Activated CD8-positive, alpha-beta T cell treated with anti-CD3 and anti-CD28 coated beads, Interleukin-2, amount 10 ng/mL, durations not matched to agents 7 days and 5 days (primary cell): ENCODE measurements around the gene ZBTB16. TPM values are rescaled to one million over a fixed set of nuclear protein-coding genes. Genes with fewer than 3 reads are reported as not detected.
A peak's percentile ranks its signal among the peaks of the same experiment; 100 is the strongest.

Experiments
- ATAC-seq: fragments of 150-1000 bp; cut with Tn5 transposase; one replicate; pipeline ENCODE4 v1.10.0; 2021; ENCODE audit warnings: moderate library complexity
- CTCF ChIA-PET: fragments of 350-600 bp; sonication (Branson Sonifier 250); formaldehyde crosslinking; loops from one replicate; lab custom pipeline; 2021; ENCODE audit warnings: antibody characterized with exemption; lab: Charles Lee
- POLR2A ChIA-PET: fragments of 350-600 bp; sonication (Branson Sonifier 250); formaldehyde crosslinking; loops from one replicate; lab custom pipeline; 2021; ENCODE audit warnings: antibody characterized with exemption; lab: Charles Lee
- DNase-seq: peaks from one replicate; pipeline ENCODE4 v3.0.0-alpha.2; 2020
- H3K27ac Mint-ChIP-seq: one replicate; pipeline ENCODE4 v1.8.0; 2021; ENCODE audit warnings: mild to moderate bottlenecking, mixed read lengths
- H3K27me3 Mint-ChIP-seq: one replicate; pipeline ENCODE4 v1.8.0; 2021; ENCODE audit warnings: low read depth, mixed read lengths
- H3K36me3 Mint-ChIP-seq: one replicate; pipeline ENCODE4 v1.8.0; 2021; ENCODE audit warnings: low read depth, mixed read lengths
- H3K4me1 Mint-ChIP-seq: one replicate; pipeline ENCODE4 v1.8.0; 2021; ENCODE audit warnings: low read depth, mixed read lengths
- H3K4me3 Mint-ChIP-seq: one replicate; pipeline ENCODE4 v1.8.0; 2021; ENCODE audit warnings: mild to moderate bottlenecking, mixed read lengths
- H3K9me3 Mint-ChIP-seq: one replicate; pipeline ENCODE4 v1.8.0; 2022; ENCODE audit warnings: mixed read lengths; ENCODE audit not compliant: insufficient read depth
- total RNA-seq, 2 experiments: library from RNA; stranded (reverse); gene quantifications; one replicate each; pipeline ENCODE4 v1.2.3, GENCODE V29; 2021

ZBTB16 gene
- total RNA-seq, 2 experiments from 2014 or later = 16.3 to 16.4 TPM

GRCh38 chr11:114133548-114134329, 74.2 kb downstream of the ZBTB16 start:
- ATAC-seq (no peak), DNase-seq (no peak)
- no peak overlapping the region for H3K4me3 Mint-ChIP-seq
- peaks cover 4% of the 10 kb centered on the region for H3K27me3 Mint-ChIP-seq
- H3K4me1 Mint-ChIP-seq = peaks cover 55% of the 10 kb centered on the region
- ChIA-PET POLR2A (no interaction called here), CTCF (interaction anchor here (0.8 to 1.7 kb wide), 4 partner anchors 16 to 126 kb away, joined by 3 to 5 read pairs (median 4); no protein-coding TSS in a partner anchor)
- H3K36me3 Mint-ChIP-seq = no peaks in the 10 kb centered on the region
- H3K9me3 Mint-ChIP-seq = no peaks in the 10 kb centered on the region
- no peak overlapping the region for H3K27ac Mint-ChIP-seq

GRCh38 chr11:114134870-114135269, 75.4 kb downstream of the ZBTB16 start:
- Mint-ChIP-seq H3K36me3 (peaks cover 2% of the 10 kb centered on the region), H3K4me3 (no peak overlapping the region), H3K4me1 (peaks cover 53% of the 10 kb centered on the region), H3K27ac (no peak overlapping the region), H3K9me3 (no peaks in the 10 kb centered on the region), H3K27me3 (peaks cover 6% of the 10 kb centered on the region)
- DNase-seq (no peak), ATAC-seq (no peak)
- CTCF ChIA-PET = interaction anchor here (1.1 to 1.7 kb wide), 2 partner anchors 23 to 125 kb away, joined by 3 to 5 read pairs; no protein-coding TSS in a partner anchor
- POLR2A ChIA-PET = no interaction called here

- Mint-ChIP-seq H3K4me1 (peaks cover 47% of the 10 kb centered on the region), H3K9me3 (no peaks in the 10 kb centered on the region), H3K36me3 (peaks cover 2% of the 10 kb centered on the region), H3K4me3 (no peak overlapping the region), H3K27me3 (peaks cover 6% of the 10 kb centered on the region), H3K27ac (no peak overlapping the region)
- DNase-seq (no peak), ATAC-seq (no peak)
- POLR2A ChIA-PET = no interaction called here
- CTCF ChIA-PET = interaction anchor here (1.1 kb wide), 1 partner anchor 9 kb away, joined by 3 read pairs; no protein-coding TSS in a partner anchor
Measured at GRCh38 chr11:114135737-114136151, 76.2 kb downstream of the ZBTB16 start.

- ChIA-PET CTCF (interaction anchor here (1.1 kb wide), 1 partner anchor 124 kb away, joined by 4 read pairs; no protein-coding TSS in a partner anchor), POLR2A (no interaction called here)
- peaks cover 35% of the 10 kb centered on the region for H3K4me1 Mint-ChIP-seq
- DNase-seq (no peak), ATAC-seq (no peak)
- H3K27me3 Mint-ChIP-seq = peaks cover 8% of the 10 kb centered on the region
- H3K4me3 Mint-ChIP-seq = no peak overlapping the region
- no peaks in the 10 kb centered on the region for H3K9me3 Mint-ChIP-seq
- peaks cover 2% of the 10 kb centered on the region for H3K36me3 Mint-ChIP-seq
- no peak overlapping the region for H3K27ac Mint-ChIP-seq
Measured at GRCh38 chr11:114136686-114137640, 77.5 kb downstream of the ZBTB16 start.

- Mint-ChIP-seq H3K4me3 (no peak overlapping the region), H3K36me3 (peaks cover 2% of the 10 kb centered on the region)
- POLR2A ChIA-PET = no interaction called here
Measured at GRCh38 chr11:114137838-114138237, 78.3 kb downstream of the ZBTB16 start.

GRCh38 chr11:114138411-114138810, 78.9 kb downstream of the ZBTB16 start:
- Mint-ChIP-seq H3K9me3 (no peaks in the 10 kb centered on the region), H3K4me3 (no peak overlapping the region), H3K4me1 (peaks cover 30% of the 10 kb centered on the region), H3K27ac (no peak overlapping the region), H3K36me3 (peaks cover 2% of the 10 kb centered on the region), H3K27me3 (peaks cover 8% of the 10 kb centered on the region)
- POLR2A ChIA-PET = no interaction called here
- DNase-seq = no peak
- CTCF ChIA-PET = no interaction called here
- ATAC-seq = no peak

More at GRCh38 chr11:114137838-114138237, 78.3 kb downstream of the ZBTB16 start:
- Mint-ChIP-seq H3K9me3 (no peaks in the 10 kb centered on the region), H3K4me1 (peaks cover 30% of the 10 kb centered on the region), H3K27me3 (peaks cover 8% of the 10 kb centered on the region), H3K27ac (peak overlapping the region; percentile 8)
- CTCF ChIA-PET = no interaction called here
- no peak for ATAC-seq
- no peak for DNase-seq

GRCh38 chr11:114140826-114141225, 81.3 kb downstream of the ZBTB16 start:
- H3K27me3 Mint-ChIP-seq = peaks cover 10% of the 10 kb centered on the region
- peaks cover 24% of the 10 kb centered on the region for H3K4me1 Mint-ChIP-seq
- ATAC-seq (no peak), DNase-seq (no peak)
- ChIA-PET POLR2A (no interaction called here), CTCF (no interaction called here)
- H3K9me3 Mint-ChIP-seq = no peaks in the 10 kb centered on the region
- H3K27ac Mint-ChIP-seq = no peak overlapping the region
- no peak overlapping the region for H3K4me3 Mint-ChIP-seq
- H3K36me3 Mint-ChIP-seq = peaks cover 2% of the 10 kb centered on the region

- Mint-ChIP-seq H3K4me3 (no peak overlapping the region), H3K4me1 (peaks cover 12% of the 10 kb centered on the region), H3K36me3 (peaks cover 2% of the 10 kb centered on the region), H3K9me3 (no peaks in the 10 kb centered on the region), H3K27me3 (peaks cover 10% of the 10 kb centered on the region), H3K27ac (no peak overlapping the region)
- ChIA-PET POLR2A (no interaction called here), CTCF (interaction anchor here (1.0 kb wide), 1 partner anchor 119 kb away, joined by 5 read pairs; no protein-coding TSS in a partner anchor)
- no peak for DNase-seq
- no peak for ATAC-seq
Measured at GRCh38 chr11:114141863-114142580, 82.5 kb downstream of the ZBTB16 start.

GRCh38 chr11:114142707-114143106, 83.2 kb downstream of the ZBTB16 start:
- CTCF ChIA-PET = interaction anchor here (1.0 kb wide), 1 partner anchor 118 kb away, joined by 5 read pairs; no protein-coding TSS in a partner anchor
- Mint-ChIP-seq H3K36me3 (peaks cover 2% of the 10 kb centered on the region), H3K27me3 (peaks cover 10% of the 10 kb centered on the region), H3K4me3 (no peak overlapping the region), H3K9me3 (no peaks in the 10 kb centered on the region), H3K27ac (no peak overlapping the region), H3K4me1 (peaks cover 7% of the 10 kb centered on the region)
- ATAC-seq (no peak), DNase-seq (no peak)
- POLR2A ChIA-PET = no interaction called here

- H3K4me1 Mint-ChIP-seq = peaks cover 9% of the 10 kb centered on the region
- no peak overlapping the region for H3K4me3 Mint-ChIP-seq
- CTCF ChIA-PET = interaction anchor here (0.8 kb wide), 1 partner anchor 116 kb away, joined by 4 read pairs; no protein-coding TSS in a partner anchor
- POLR2A ChIA-PET = no interaction called here
- ATAC-seq = no peak
- H3K9me3 Mint-ChIP-seq = no peaks in the 10 kb centered on the region
- H3K27me3 Mint-ChIP-seq = peaks cover 8% of the 10 kb centered on the region
- H3K36me3 Mint-ChIP-seq = no peaks in the 10 kb centered on the region
- no peak overlapping the region for H3K27ac Mint-ChIP-seq
- DNase-seq = no peak
Measured at GRCh38 chr11:114145166-114145775, 85.8 kb downstream of the ZBTB16 start.
